Neural progenitor cell (in vitro differentiated cells): ENCODE results near the gene GEMIN8. TPM values are rescaled to one million over a fixed set of nuclear protein-coding genes. Genes with fewer than 3 reads are reported as not detected.

Experiments used
- DNase-seq: peaks from one replicate; pipeline ENCODE4 v3.0.0-alpha.2; 2016; ENCODE audit warnings: low spot score
- H2AFZ ChIP-seq: fragments of 200-600 bp; sonication (generic); replicated peaks from 2 replicates; pipeline ENCODE4 v1.6.1; 2016; ENCODE audit warnings: antibody characterized with exemption
- H3F3A ChIP-seq: fragments of 200-600 bp; sonication (generic); 2 replicates; pipeline ENCODE4 v1.6.1; 2016; ENCODE audit warnings: antibody characterized with exemption, low read depth
- H3K27ac ChIP-seq: fragments of 200-600 bp; sonication (generic); 2 replicates; pipeline ENCODE4 v1.5.1; 2016; ENCODE audit warnings: mild to moderate bottlenecking
- H3K27me3 ChIP-seq: fragments of 200-600 bp; sonication (generic); 2 replicates; pipeline ENCODE4 v1.6.1; 2016; ENCODE audit warnings: mild to moderate bottlenecking, moderate library complexity
- H3K36me3 ChIP-seq: fragments of 200-600 bp; sonication (generic); 2 replicates; pipeline ENCODE4 v1.5.1; 2016
- H3K4me1 ChIP-seq: fragments of 200-600 bp; sonication (generic); 2 replicates; pipeline ENCODE4 v1.6.1; 2016; ENCODE audit warnings: mixed run types
- H3K4me2 ChIP-seq: fragments of 200-600 bp; sonication (generic); 2 replicates; pipeline ENCODE4 v1.6.1; 2016
- H3K4me3 ChIP-seq: fragments of 200-600 bp; sonication (generic); 2 replicates; pipeline ENCODE4 v1.5.1; 2016
- H3K79me2 ChIP-seq: fragments of 200-600 bp; sonication (generic); 2 replicates; pipeline ENCODE4 v1.6.1; 2016; ENCODE audit warnings: low read depth
- H3K9ac ChIP-seq: fragments of 200-600 bp; sonication (generic); 2 replicates; pipeline ENCODE4 v1.6.1; 2016
- H3K9me3 ChIP-seq: fragments of 200-600 bp; sonication (generic); 2 replicates; pipeline ENCODE4 v1.5.1; 2016; ENCODE audit warnings: low read depth
- H4K20me1 ChIP-seq: fragments of 200-600 bp; sonication (generic); 2 replicates; pipeline ENCODE4 v1.6.1; 2016; ENCODE audit warnings: low read depth
- H3K27ac Mint-ChIP-seq: 3 replicates; pipeline ENCODE4 v1.8.0; 2021; ENCODE audit warnings: mixed read lengths
- H3K27me3 Mint-ChIP-seq: 2 replicates; pipeline ENCODE4 v1.8.0; 2022; ENCODE audit warnings: low read depth, mild to moderate bottlenecking, inconsistent platforms, moderate library complexity, mixed read lengths; ENCODE audit not compliant: insufficient read depth
- H3K36me3 Mint-ChIP-seq: 3 replicates; pipeline ENCODE4 v1.8.0; 2021; ENCODE audit warnings: mixed read lengths
- H3K4me1 Mint-ChIP-seq: 3 replicates; pipeline ENCODE4 v1.8.0; 2021; ENCODE audit warnings: mixed read lengths
- H3K4me3 Mint-ChIP-seq: 3 replicates; pipeline ENCODE4 v1.8.0; 2021; ENCODE audit warnings: mild to moderate bottlenecking, moderate library complexity, mixed read lengths
- H3K9me3 Mint-ChIP-seq: 3 replicates; pipeline ENCODE4 v1.8.0; 2020; ENCODE audit warnings: mixed read lengths
- EZH2 ChIP-seq: fragments of 200-600 bp; sonication (generic); IDR thresholded peaks from 2 replicates; pipeline ENCODE4 v1.6.1; 2017; ENCODE audit warnings: antibody characterized with exemption, mild to moderate bottlenecking, moderate library complexity
- EZH2phosphoT487 ChIP-seq: fragments of 200-600 bp; sonication (generic); IDR thresholded peaks from 2 replicates; pipeline ENCODE4 v1.6.1; 2017; ENCODE audit warnings: antibody characterized with exemption
- total RNA-seq: library from RNA; depleted of rRNA; stranded (reverse); fragments of >200 nt; gene quantifications from 2 replicates; pipeline ENCODE4 v1.2.3, GENCODE V29; 2015; ENCODE audit warnings: low replicate concordance
- TF ChIP-seq, protein P1 (sequence below): fragments of 200-600 bp; sonication (generic); IDR thresholded peaks from 2 replicates; pipeline ENCODE4 v1.5.1; 2017; ENCODE audit warnings: antibody characterized with exemption, mild to moderate bottlenecking

Gene GEMIN8
- total RNA-seq, 1 donor from 2014 or later, result 18.0 TPM

DNA sequence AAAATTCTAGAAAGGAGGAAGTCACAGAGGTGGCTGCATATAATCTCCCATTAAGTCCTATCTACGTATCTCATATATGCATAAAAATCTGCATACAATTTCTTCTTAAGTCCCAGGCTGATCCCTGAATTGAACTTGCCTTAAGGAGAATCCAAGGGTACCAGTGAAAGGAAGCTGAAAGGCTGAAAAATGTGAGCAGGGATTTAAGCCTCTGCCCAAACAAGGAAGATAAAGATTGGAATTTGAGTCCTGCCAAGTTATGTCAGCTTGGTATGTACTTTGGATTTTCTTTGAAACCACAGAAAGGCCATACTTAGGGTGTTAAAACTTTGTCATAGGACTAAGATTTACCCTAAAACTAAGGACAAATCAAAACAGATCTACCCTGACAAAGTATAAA lies 26.5 kb upstream of the GEMIN8 start:
- no peak overlapping the region for H3K4me3 Mint-ChIP-seq
- no peaks in the 10 kb centered on the region for H3K9me3 Mint-ChIP-seq
- no peaks in the 10 kb centered on the region for H3K4me1 Mint-ChIP-seq
- H3K9ac ChIP-seq, result no peak overlapping the region
- H3K4me1 ChIP-seq, result no peaks in the 10 kb centered on the region
- TF ChIP-seq, protein P1, sequence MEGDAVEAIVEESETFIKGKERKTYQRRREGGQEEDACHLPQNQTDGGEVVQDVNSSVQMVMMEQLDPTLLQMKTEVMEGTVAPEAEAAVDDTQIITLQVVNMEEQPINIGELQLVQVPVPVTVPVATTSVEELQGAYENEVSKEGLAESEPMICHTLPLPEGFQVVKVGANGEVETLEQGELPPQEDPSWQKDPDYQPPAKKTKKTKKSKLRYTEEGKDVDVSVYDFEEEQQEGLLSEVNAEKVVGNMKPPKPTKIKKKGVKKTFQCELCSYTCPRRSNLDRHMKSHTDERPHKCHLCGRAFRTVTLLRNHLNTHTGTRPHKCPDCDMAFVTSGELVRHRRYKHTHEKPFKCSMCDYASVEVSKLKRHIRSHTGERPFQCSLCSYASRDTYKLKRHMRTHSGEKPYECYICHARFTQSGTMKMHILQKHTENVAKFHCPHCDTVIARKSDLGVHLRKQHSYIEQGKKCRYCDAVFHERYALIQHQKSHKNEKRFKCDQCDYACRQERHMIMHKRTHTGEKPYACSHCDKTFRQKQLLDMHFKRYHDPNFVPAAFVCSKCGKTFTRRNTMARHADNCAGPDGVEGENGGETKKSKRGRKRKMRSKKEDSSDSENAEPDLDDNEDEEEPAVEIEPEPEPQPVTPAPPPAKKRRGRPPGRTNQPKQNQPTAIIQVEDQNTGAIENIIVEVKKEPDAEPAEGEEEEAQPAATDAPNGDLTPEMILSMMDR, result no peak
- TF ChIP-seq EZH2 (no peak), EZH2phosphoT487 (no peak)
- no peaks in the 10 kb centered on the region for H3K9me3 ChIP-seq
- no peaks in the 10 kb centered on the region for H3K27me3 ChIP-seq
- no peaks in the 10 kb centered on the region for H4K20me1 ChIP-seq
- H3K36me3 ChIP-seq, result no peaks in the 10 kb centered on the region
- H3K36me3 Mint-ChIP-seq, result no peaks in the 10 kb centered on the region
- H3K27ac Mint-ChIP-seq, result no peak overlapping the region
- no peak overlapping the region for H3K4me2 ChIP-seq
- no peak overlapping the region for H2AFZ ChIP-seq
- no peak overlapping the region for H3K27ac ChIP-seq
- DNase-seq, result no peak
- no peak overlapping the region for H3K4me3 ChIP-seq
- H3F3A ChIP-seq, result no peaks in the 10 kb centered on the region
- H3K27me3 Mint-ChIP-seq, result no peaks in the 10 kb centered on the region
- no peaks in the 10 kb centered on the region for H3K79me2 ChIP-seq

DNA sequence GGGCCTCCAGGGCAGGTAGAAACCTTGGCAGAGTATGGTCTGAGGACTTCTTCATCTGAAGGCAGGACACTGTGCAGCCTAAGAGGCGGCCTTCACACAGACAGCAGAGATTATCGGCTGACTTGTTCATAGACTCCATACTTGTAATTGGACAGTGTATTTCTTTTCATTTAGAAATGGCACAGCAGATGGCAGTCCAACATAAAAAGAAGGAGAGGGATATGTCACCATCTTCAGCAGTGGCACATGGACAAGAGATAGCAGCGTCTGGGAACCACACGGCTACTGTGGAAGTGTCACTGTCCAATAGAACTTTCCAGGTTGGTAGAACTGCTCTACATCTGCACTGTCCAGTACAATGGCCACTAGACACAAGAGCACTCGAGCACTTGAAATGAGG lies 21.7 kb upstream of the GEMIN8 start:
- Histone ChIP-seq H3K4me2 (no peak overlapping the region), H3K27ac (no peak overlapping the region), H3K4me3 (no peak overlapping the region), H3K9me3 (peaks cover 13% of the 10 kb centered on the region), H3F3A (no peaks in the 10 kb centered on the region), H3K79me2 (no peaks in the 10 kb centered on the region), H3K36me3 (no peaks in the 10 kb centered on the region), H3K4me1 (no peaks in the 10 kb centered on the region), H2AFZ (no peak overlapping the region), H3K27me3 (no peaks in the 10 kb centered on the region), H4K20me1 (no peaks in the 10 kb centered on the region), H3K9ac (no peak overlapping the region)
- no peaks in the 10 kb centered on the region for H3K36me3 Mint-ChIP-seq
- H3K27me3 Mint-ChIP-seq, result no peaks in the 10 kb centered on the region
- no peak overlapping the region for H3K27ac Mint-ChIP-seq
- H3K4me1 Mint-ChIP-seq, result no peaks in the 10 kb centered on the region
- H3K4me3 Mint-ChIP-seq, result no peak overlapping the region
- H3K9me3 Mint-ChIP-seq, result peaks cover 4% of the 10 kb centered on the region
- TF ChIP-seq EZH2phosphoT487 (no peak), EZH2 (no peak)
- TF ChIP-seq, protein P1, result no peak
- no peak for DNase-seq

DNA sequence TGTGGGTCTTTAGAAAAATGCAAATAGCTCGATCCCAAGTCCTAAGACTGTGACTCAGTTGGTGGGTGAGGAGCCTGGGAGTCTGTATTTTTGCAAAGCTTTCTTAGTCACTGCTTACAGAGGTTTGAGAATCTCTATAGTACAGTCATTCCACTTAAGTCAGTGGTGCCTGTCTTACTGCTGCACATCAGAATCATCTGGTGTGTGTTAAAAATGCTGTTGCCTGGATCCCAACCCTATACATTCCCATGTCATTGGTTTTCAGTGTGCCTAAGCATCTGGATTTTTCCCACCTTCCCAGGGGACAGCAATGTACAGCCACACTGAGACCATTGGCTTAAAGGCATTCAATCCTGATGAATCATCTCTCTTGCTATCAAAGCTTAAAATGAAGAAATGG lies 21.0 kb upstream of the GEMIN8 start:
- H3K4me3 Mint-ChIP-seq, result no peak overlapping the region

More for the DNA sequence above, 21.0 kb upstream of the GEMIN8 start:
- H3K4me1 Mint-ChIP-seq, result no peaks in the 10 kb centered on the region
- Histone ChIP-seq H3K27ac (no peak overlapping the region), H4K20me1 (no peaks in the 10 kb centered on the region), H3K4me2 (no peak overlapping the region), H2AFZ (no peak overlapping the region), H3K9me3 (peaks cover 13% of the 10 kb centered on the region), H3F3A (no peaks in the 10 kb centered on the region), H3K27me3 (no peaks in the 10 kb centered on the region), H3K4me1 (no peaks in the 10 kb centered on the region), H3K4me3 (no peak overlapping the region), H3K79me2 (no peaks in the 10 kb centered on the region), H3K36me3 (no peaks in the 10 kb centered on the region), H3K9ac (no peak overlapping the region)
- peaks cover 4% of the 10 kb centered on the region for H3K9me3 Mint-ChIP-seq
- H3K27ac Mint-ChIP-seq, result no peak overlapping the region
- no peak for DNase-seq
- H3K27me3 Mint-ChIP-seq, result no peaks in the 10 kb centered on the region
- H3K36me3 Mint-ChIP-seq, result no peaks in the 10 kb centered on the region
- TF ChIP-seq EZH2phosphoT487 (no peak), EZH2 (no peak)
- TF ChIP-seq, protein P1, result no peak
